GM23248 (cell line): ENCODE data around the gene OR2A1.
"Not testable (repeated sequence)": the region's sequence is repeated elsewhere in the genome, so short reads cannot be mapped to it uniquely, and the experiment has no call there.

Source experiments
- EZH2 ChIP-seq: fragments of 200-600 bp; sonication (generic); IDR thresholded peaks from 2 replicates; pipeline ENCODE4 v1.6.1; 2018; ENCODE audit warnings: antibody characterized with exemption, mild to moderate bottlenecking; ENCODE audit not compliant: insufficient read depth, poor library complexity, severe bottlenecking
- EZH2phosphoT487 ChIP-seq: fragments of 200-600 bp; sonication (generic); IDR thresholded peaks from 2 replicates; pipeline ENCODE4 v1.6.1; 2018; ENCODE audit warnings: antibody characterized with exemption, moderate library complexity, mild to moderate bottlenecking, low read depth; ENCODE audit not compliant: insufficient read depth

DNA sequence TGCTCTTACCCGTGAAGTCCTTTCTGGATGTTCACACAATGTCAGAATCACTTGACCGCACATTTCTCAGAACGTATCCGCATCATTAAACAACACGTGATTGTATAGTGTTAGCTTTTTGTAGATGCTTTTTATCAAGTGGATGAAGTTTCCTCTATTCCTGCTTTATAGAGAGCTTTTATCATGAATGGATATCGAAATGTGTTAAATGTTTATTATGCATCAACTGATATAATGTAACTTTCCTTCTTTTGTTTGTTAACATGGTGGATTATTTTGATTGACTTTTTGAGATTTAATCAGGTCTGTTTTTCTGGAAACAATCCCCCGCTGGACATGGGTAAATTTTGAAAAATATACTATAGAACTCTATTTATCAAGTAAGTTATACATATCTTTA lies 47.5 kb upstream of the OR2A1 start, which contains the start of gene OR2A7:
- not testable (repeated sequence) for TF ChIP-seq EZH2, EZH2phosphoT487
